ENCODE measurements around the gene TBCD. TPM values are rescaled to one million over a fixed set of nuclear protein-coding genes. Genes with fewer than 3 reads are reported as not detected.

The TBCD gene
- polyA plus RNA-seq, 1 experiment = 38.6 TPM

DNA sequence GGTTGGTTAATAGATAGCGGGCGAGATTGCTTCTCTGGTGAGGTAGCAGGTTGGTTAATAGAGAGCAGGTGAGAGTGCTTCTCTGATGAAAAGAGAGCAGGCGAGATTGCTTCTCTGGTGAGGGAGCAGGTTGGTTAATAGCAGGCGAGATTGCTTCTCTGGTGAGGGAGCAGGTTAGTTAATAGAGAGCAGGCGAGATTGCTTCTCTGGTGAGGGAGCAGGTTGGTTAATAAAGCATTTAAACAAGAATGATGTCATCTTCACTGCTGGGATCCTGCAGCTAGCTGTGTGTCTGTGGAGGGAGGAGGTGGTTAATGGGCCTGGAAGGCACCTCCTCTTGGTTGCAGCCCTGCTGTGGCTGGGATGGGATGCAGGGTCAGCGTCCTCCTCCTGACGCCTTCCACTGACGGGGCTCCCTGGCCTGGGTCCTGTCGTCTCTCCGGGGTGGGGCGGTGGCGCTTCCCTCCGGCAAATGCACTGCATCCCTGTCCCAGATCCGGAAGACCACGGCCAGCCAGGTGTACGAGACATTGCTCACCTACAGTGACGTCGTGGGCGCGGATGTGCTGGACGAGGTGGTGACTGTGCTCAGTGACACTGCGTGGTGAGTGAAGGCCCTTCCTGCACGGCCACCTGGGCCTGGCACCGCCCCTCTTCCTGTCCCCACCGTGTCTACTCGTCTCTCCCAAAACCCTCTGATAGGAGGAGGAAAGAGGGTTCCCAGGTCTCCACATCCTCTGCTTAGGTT is 187.2 kb downstream of the TBCD start:
- TF ChIP-seq, protein P1, sequence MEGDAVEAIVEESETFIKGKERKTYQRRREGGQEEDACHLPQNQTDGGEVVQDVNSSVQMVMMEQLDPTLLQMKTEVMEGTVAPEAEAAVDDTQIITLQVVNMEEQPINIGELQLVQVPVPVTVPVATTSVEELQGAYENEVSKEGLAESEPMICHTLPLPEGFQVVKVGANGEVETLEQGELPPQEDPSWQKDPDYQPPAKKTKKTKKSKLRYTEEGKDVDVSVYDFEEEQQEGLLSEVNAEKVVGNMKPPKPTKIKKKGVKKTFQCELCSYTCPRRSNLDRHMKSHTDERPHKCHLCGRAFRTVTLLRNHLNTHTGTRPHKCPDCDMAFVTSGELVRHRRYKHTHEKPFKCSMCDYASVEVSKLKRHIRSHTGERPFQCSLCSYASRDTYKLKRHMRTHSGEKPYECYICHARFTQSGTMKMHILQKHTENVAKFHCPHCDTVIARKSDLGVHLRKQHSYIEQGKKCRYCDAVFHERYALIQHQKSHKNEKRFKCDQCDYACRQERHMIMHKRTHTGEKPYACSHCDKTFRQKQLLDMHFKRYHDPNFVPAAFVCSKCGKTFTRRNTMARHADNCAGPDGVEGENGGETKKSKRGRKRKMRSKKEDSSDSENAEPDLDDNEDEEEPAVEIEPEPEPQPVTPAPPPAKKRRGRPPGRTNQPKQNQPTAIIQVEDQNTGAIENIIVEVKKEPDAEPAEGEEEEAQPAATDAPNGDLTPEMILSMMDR (IDR thresholded peaks at IDR 0.05; ENCODE audit: insufficient read depth, low read depth, low read length) = no peak
- ChIA-PET POLR2A (no interaction called here), CTCF (no interaction called here)
- no peaks in the 10 kb centered on the region for H3K27me3 ChIP-seq (ENCODE audit: control insufficient read depth, insufficient read depth, low read length)
- no peak for DNase-seq (ENCODE audit: low read depth)
- H3K36me3 ChIP-seq (ENCODE audit: control insufficient read depth, insufficient read depth, low read length) = peaks cover 16% of the 10 kb centered on the region
- no peak overlapping the region for H3K4me3 ChIP-seq (ENCODE audit: low read depth, low read length)

GRCh38 chr17:82939621-82940135 is 187.8 kb downstream of the TBCD start:
- TF ChIP-seq, protein P1 (IDR thresholded peaks at IDR 0.05; ENCODE audit: insufficient read depth, low read depth, low read length) = no peak
- Histone ChIP-seq H3K4me3 (ENCODE audit: low read depth, low read length) (no peak overlapping the region), H3K27me3 (ENCODE audit: control insufficient read depth, insufficient read depth, low read length) (no peaks in the 10 kb centered on the region), H3K36me3 (ENCODE audit: control insufficient read depth, insufficient read depth, low read length) (peaks cover 17% of the 10 kb centered on the region)
- POLR2A ChIA-PET = no interaction called here
- CTCF ChIA-PET = no interaction called here
- no peak for DNase-seq (ENCODE audit: low read depth)

DNA sequence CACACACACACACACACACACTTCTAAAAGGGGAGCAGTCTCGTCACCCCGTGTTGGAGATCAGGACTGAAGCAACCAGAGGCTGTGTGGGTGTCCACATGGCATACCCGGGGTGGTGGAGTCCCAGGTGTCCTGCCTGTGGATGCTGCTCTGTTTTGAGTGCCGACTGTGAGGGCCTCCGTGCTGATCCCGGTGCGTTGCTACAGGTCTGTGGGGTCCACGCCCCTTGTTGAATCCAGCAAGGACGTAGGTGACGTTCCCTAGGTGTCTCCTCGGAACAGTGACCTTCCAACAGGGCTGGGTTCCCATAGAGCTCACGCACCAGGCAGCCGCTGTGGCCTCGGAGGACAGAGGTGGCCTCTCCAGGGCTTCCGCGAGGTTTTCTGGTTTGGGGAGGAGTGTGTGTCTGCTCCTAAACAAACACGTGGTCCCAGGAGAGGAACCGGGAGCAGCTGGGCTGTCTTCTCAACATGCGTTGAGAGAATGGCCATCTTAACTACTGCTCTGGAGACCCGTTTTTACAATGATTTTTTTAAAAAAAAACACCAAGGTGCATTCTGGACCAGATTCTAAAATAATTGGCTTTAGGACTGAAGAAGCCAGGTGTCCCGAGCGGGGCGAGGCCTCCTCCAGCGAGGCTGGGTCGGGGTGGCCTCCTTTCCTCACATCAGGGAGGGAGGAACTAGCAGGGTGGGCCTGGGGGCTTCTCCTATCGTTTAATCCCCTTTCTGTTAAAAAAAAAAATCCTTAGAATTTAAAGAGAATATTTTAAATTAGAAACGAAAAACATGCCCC is 188.6 kb downstream of the TBCD start:
- POLR2A ChIA-PET = no interaction called here
- H3K27me3 ChIP-seq (ENCODE audit: control insufficient read depth, insufficient read depth, low read length) = no peaks in the 10 kb centered on the region
- H3K36me3 ChIP-seq (ENCODE audit: control insufficient read depth, insufficient read depth, low read length) = peaks cover 17% of the 10 kb centered on the region
- CTCF ChIA-PET = interaction anchor here (0.6 kb wide), 1 partner anchor 133 kb away, joined by 4 read pairs; no protein-coding TSS in a partner anchor
- H3K4me3 ChIP-seq (ENCODE audit: low read depth, low read length) = no peak overlapping the region
- no peak for DNase-seq (ENCODE audit: low read depth)
- TF ChIP-seq, protein P1 (IDR thresholded peaks at IDR 0.05; ENCODE audit: insufficient read depth, low read depth, low read length) = no peak

DNA sequence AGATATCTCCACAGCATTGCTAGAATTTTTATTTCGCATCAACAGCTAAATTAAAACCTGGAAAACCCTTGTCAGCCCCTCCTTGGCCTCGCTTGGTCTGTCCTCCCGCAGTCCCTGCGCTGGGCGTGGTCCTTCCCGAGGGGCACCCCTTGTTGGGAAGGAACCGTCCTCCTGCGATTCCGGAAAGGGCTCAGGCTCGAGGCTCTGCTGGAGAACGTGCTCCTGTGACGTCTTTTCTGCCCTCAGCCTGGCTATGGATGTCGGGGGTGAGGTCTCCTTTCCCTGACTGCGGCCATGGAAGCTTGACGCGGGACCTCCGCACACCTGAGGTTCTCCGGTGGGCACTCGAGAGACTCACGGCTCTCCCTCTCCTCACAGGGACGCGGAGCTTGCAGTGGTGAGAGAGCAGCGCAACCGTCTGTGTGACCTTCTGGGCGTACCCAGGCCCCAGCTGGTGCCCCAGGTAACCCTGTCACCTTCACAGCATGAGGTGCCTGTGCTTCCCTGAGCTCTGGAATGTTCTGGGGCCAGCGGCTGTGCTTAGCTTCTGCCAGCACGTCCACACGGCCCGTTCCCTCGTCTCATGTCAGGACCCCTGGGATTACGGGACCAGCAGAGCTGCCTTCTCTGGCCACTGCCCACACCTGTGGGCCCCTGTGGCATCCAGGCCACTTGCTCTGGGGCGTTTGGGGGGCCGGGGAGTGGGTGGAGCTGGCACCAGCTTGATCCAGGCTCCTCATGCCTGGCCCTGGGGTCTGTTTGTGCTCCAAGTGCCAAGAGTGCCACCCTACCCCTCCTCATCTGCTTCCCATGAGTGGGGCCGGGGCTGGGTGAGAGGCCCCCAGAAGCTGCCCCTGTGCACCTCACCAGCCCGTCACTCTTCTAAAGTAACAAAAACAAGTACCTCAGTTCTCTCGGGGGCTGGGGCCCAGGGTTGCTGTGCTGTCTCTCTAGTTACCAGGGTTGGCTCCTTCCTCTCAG is 189.4 kb downstream of the TBCD start:
- no peak for DNase-seq (ENCODE audit: low read depth)
- no peaks in the 10 kb centered on the region for H3K27me3 ChIP-seq (ENCODE audit: control insufficient read depth, insufficient read depth, low read length)
- no peak overlapping the region for H3K4me3 ChIP-seq (ENCODE audit: low read depth, low read length)
- CTCF ChIA-PET = interaction anchor here (0.6 kb wide), 1 partner anchor 134 kb away, joined by 4 read pairs; no protein-coding TSS in a partner anchor
- peaks cover 17% of the 10 kb centered on the region for H3K36me3 ChIP-seq (ENCODE audit: control insufficient read depth, insufficient read depth, low read length)
- TF ChIP-seq, protein P1 (IDR thresholded peaks at IDR 0.05; ENCODE audit: insufficient read depth, low read depth, low read length) = no peak
- POLR2A ChIA-PET = no interaction called here
